Fibroblast of skin of back (primary cell): ENCODE results near the gene MYO7A.

ENCODE experiments used
- DNase-seq: peaks from one replicate; pipeline ENCODE4 v3.0.0-alpha.2; 2013

MYO7A gene

GRCh38 chr11:77112641-77113381 lies 15.2 kb upstream of the MYO7A start:
- no peak for DNase-seq

GRCh38 chr11:77113382-77114088 lies 14.5 kb upstream of the MYO7A start:
- DNase-seq = peak; percentile 24

- DNase-seq = no peak
Measured at GRCh38 chr11:77114089-77114463, 14.0 kb upstream of the MYO7A start.

- DNase-seq = no peak
Measured at GRCh38 chr11:77115181-77115611, 12.8 kb upstream of the MYO7A start.

- no peak for DNase-seq
Measured at GRCh38 chr11:77115956-77116355, 12.1 kb upstream of the MYO7A start.

GRCh38 chr11:77117492-77117891 lies 10.6 kb upstream of the MYO7A start:
- DNase-seq = no peak

GRCh38 chr11:77118086-77118485 lies 10.0 kb upstream of the MYO7A start:
- no peak for DNase-seq

- no peak for DNase-seq
Measured at GRCh38 chr11:77118971-77119370, 9.1 kb upstream of the MYO7A start.

- DNase-seq = no peak
Measured at GRCh38 chr11:77119531-77119936, 8.5 kb upstream of the MYO7A start.

- DNase-seq = no peak
Measured at GRCh38 chr11:77120571-77120970, 7.5 kb upstream of the MYO7A start.

GRCh38 chr11:77121096-77121640 lies 6.9 kb upstream of the MYO7A start:
- no peak for DNase-seq

GRCh38 chr11:77121876-77122575 lies 6.0 kb upstream of the MYO7A start:
- DNase-seq = no peak

GRCh38 chr11:77122576-77123212 lies 5.4 kb upstream of the MYO7A start:
- DNase-seq = no peak

GRCh38 chr11:77123591-77123990 lies 4.5 kb upstream of the MYO7A start:
- DNase-seq = no peak

- DNase-seq = no peak
Measured at GRCh38 chr11:77124041-77124440, 4.0 kb upstream of the MYO7A start.

- DNase-seq = no peak
Measured at GRCh38 chr11:77124488-77124887, 3.6 kb upstream of the MYO7A start.

GRCh38 chr11:77125191-77125590 lies 2.9 kb upstream of the MYO7A start:
- DNase-seq = no peak

- DNase-seq = no peak
Measured at GRCh38 chr11:77125695-77126094, 2.4 kb upstream of the MYO7A start.

- DNase-seq = no peak
Measured at GRCh38 chr11:77126156-77126775, 1.8 kb upstream of the MYO7A start.

GRCh38 chr11:77126861-77127234 lies 1.2 kb upstream of the MYO7A start:
- DNase-seq = no peak

- peak; percentile 25 for DNase-seq
Measured at GRCh38 chr11:77127235-77127911, 673 bp upstream of the MYO7A start.
